GM18520 (cell line): ENCODE results near the gene SMIM45.
"Not testable (repeated sequence)": the region's sequence is repeated elsewhere in the genome, so short reads cannot be mapped to it uniquely, and the experiment has no call there.

Experiments used
- ATAC-seq: cut with Tn5 transposase; IDR thresholded peaks from one replicate; pipeline ENCODE4 v1.9.1; 2021; ENCODE audit not compliant: unreplicated experiment

The SMIM45 gene

GRCh38 chr22:41934284-41935014 lies 17.5 kb upstream of the SMIM45 start:
- ATAC-seq, result no peak

- no peak for ATAC-seq
Observed at GRCh38 chr22:41935015-41935351, 17.0 kb upstream of the SMIM45 start.

- no peak for ATAC-seq
Observed at GRCh38 chr22:41935509-41935908, 16.4 kb upstream of the SMIM45 start.

GRCh38 chr22:41936894-41937169 lies 15.1 kb upstream of the SMIM45 start:
- no peak for ATAC-seq

- peak; percentile 39 for ATAC-seq
Observed at GRCh38 chr22:41939981-41940831, 11.7 kb upstream of the SMIM45 start.

- ATAC-seq, result peak; percentile 28
Observed at GRCh38 chr22:41940832-41941765, 10.9 kb upstream of the SMIM45 start.

- no peak for ATAC-seq
Observed at GRCh38 chr22:41943661-41944209, 8.2 kb upstream of the SMIM45 start.

- ATAC-seq, result peak; percentile 70
Observed at GRCh38 chr22:41946629-41947423, 5.1 kb upstream of the SMIM45 start, which contains the start of gene CENPM. Gene CENPM, minus strand, starts transcription at chr22:41947152. Its CDS starts 76 bp downstream, at chr22:41947076.

- ATAC-seq, result no peak
Observed at GRCh38 chr22:41947424-41948080, 4.4 kb upstream of the SMIM45 start.

- no peak for ATAC-seq
Observed at GRCh38 chr22:41948142-41948541, 3.8 kb upstream of the SMIM45 start.

GRCh38 chr22:41948928-41949296 lies 3.0 kb upstream of the SMIM45 start:
- ATAC-seq, result not testable (repeated sequence)

GRCh38 chr22:41949297-41949965 lies 2.5 kb upstream of the SMIM45 start:
- no peak for ATAC-seq

GRCh38 chr22:41952713-41953112 lies 763 bp downstream of the SMIM45 start:
- no peak for ATAC-seq

GRCh38 chr22:41957941-41958556 lies 6.1 kb downstream of the SMIM45 start:
- ATAC-seq, result no peak

GRCh38 chr22:41963453-41964111 lies 11.6 kb downstream of the SMIM45 start:
- ATAC-seq, result no peak

- ATAC-seq, result no peak
Observed at GRCh38 chr22:41964112-41964491, 12.2 kb downstream of the SMIM45 start.

- ATAC-seq, result no peak
Observed at GRCh38 chr22:41966225-41966606, 14.3 kb downstream of the SMIM45 start.

- ATAC-seq, result no peak
Observed at GRCh38 chr22:41966607-41967240, 14.8 kb downstream of the SMIM45 start.
